NB4 (cell line): Measurements from ENCODE around the gene POLA1.

ENCODE experiments used
- DNase-seq: peaks from one replicate; pipeline ENCODE4 v3.0.0; 2010; ENCODE audit warnings: low read depth
- H3K4me3 ChIP-seq: one replicate; pipeline ENCODE4 v1.5.1; 2011; ENCODE audit warnings: mild to moderate bottlenecking, low read depth, low read length, moderate library complexity
- CTCF ChIP-seq: IDR thresholded peaks from one replicate; pipeline ENCODE4 v1.5.1; 2012; ENCODE audit warnings: low read depth, low read length
- MAX ChIP-seq: IDR thresholded peaks from 2 replicates; pipeline ENCODE4 v1.6.1; 2011; ENCODE audit warnings: low read depth, low read length
- MYC ChIP-seq: IDR thresholded peaks from 2 replicates; pipeline ENCODE4 v1.6.1; 2011; ENCODE audit warnings: low read depth, low read length
- POLR2A ChIP-seq: IDR thresholded peaks from 2 replicates; pipeline ENCODE4 v1.6.1; 2011; ENCODE audit warnings: mild to moderate bottlenecking; ENCODE audit not compliant: insufficient read length; ENCODE audit errors: extremely low read depth

The POLA1 gene

GRCh38 chrX:24965372-24965771, 271.7 kb downstream of the POLA1 start:
- DNase-seq: no peak
- no peak for TF ChIP-seq CTCF

GRCh38 chrX:24969812-24970211, 276.1 kb downstream of the POLA1 start:
- no peak overlapping the region for H3K4me3 ChIP-seq
- DNase-seq: no peak
- TF ChIP-seq CTCF: no peak
- TF ChIP-seq MYC: no peak
- no peak for TF ChIP-seq POLR2A
- no peak for TF ChIP-seq MAX

More at GRCh38 chrX:24965372-24965771, 271.7 kb downstream of the POLA1 start:
- H3K4me3 ChIP-seq: no peak overlapping the region

- TF ChIP-seq MAX (no peak), POLR2A (no peak), CTCF (no peak), MYC (no peak)
Measured at GRCh38 chrX:24979081-24979480, 285.4 kb downstream of the POLA1 start.

GRCh38 chrX:24981030-24981429, 287.3 kb downstream of the POLA1 start:
- DNase-seq: no peak
- TF ChIP-seq MAX: no peak
- TF ChIP-seq CTCF: no peak
- no peak for TF ChIP-seq POLR2A
- no peak for TF ChIP-seq MYC
- no peak overlapping the region for H3K4me3 ChIP-seq

More at GRCh38 chrX:24979081-24979480, 285.4 kb downstream of the POLA1 start:
- no peak for DNase-seq
- no peak overlapping the region for H3K4me3 ChIP-seq

- DNase-seq: no peak
Measured at GRCh38 chrX:24982306-24982965, 288.7 kb downstream of the POLA1 start.

More at GRCh38 chrX:24982306-24982965, 288.7 kb downstream of the POLA1 start:
- TF ChIP-seq MYC: no peak
- no peak for TF ChIP-seq POLR2A
- no peak for TF ChIP-seq MAX
- TF ChIP-seq CTCF: no peak
- H3K4me3 ChIP-seq: no peak overlapping the region
